Skin of body (tissue), 2 donors: ENCODE results near the gene ZMYND8. TPM values are rescaled to one million over a fixed set of nuclear protein-coding genes. Genes with fewer than 3 reads are reported as not detected.
"Not testable (repeated sequence)": the region's sequence is repeated elsewhere in the genome, so short reads cannot be mapped to it uniquely, and the experiment has no call there.

Source experiments
- DNase-seq: peaks from one replicate; lab custom pipeline; 2025; lab: John Stamatoyannopoulos, UW
- total RNA-seq: library from RNA; depleted of rRNA; stranded (reverse); fragments of >200 nt; gene quantifications from one replicate; pipeline ENCODE4 v1.2.3, GENCODE V29; 2014

Gene ZMYND8
- total RNA-seq, 1 donor from 2014 or later = 15.6 TPM

DNA sequence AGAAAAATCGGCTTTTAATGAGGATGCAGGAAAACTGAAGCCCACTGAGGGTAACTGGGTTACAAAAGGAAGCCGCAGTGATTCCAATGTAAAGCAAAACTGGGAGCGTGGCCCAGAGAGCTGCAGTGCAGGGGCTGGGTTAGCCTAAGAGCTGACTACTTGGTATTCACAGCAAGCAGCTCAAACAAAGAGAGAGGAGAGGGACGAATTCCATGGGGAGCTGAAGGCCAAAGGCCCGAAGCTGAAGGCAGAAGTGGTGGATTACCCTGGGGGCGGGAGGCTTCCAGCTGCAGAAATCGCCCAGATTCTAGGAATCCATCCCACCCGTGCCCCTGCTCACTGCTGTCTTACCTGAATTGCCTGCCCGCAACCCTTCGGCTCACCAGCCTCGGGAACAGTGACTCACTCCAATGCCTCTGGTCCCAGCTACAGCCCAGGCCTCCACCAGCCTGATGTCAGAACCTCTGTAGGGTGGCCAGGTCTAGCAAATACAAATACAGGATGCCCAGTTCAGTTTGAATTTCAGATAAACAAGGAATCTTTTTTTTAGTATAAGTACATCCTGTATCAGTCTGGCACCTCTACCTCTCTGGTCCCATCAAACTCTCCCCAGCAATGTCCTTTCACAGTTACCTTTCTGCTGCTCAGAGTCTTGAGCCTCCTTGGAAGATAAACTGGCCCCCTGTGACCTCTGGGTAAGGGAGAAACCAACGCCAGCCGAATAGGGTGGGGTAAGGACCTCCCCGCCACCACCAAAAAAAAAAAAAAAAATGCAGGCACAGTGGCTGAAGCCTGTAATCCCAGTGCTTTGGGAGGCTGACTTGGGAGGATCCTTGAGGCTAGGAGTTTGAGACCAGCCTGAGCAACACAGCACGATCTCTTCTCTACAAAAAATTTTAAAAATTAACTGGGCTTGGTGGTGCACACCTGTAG lies 14.6 kb upstream of the ZMYND8 start:
- DNase-seq = no peak

DNA sequence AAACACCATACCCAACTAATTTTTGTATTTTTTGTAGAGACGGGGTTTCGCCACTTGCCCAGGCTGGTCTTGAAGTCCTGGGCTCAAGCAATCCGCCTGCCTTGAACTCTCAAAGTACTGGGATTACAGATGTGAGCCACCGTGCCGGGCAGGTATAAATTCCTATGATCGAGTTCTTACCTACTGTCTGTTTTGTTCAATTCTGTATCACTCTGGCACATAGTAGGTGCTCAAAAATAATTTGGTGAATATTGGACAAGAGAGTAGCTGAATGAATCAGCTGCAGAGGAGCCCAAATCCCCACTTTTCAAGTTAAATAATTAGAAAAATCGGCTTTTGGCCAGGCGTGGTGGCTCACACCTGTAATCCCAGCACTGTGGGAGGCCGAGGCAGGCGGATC lies 13.7 kb upstream of the ZMYND8 start:
- no peak for DNase-seq

GRCh38 chr20:47368301-47368700 lies 11.8 kb upstream of the ZMYND8 start:
- DNase-seq = no peak

GRCh38 chr20:47366301-47366700 lies 9.8 kb upstream of the ZMYND8 start:
- not testable (repeated sequence) for DNase-seq

DNA sequence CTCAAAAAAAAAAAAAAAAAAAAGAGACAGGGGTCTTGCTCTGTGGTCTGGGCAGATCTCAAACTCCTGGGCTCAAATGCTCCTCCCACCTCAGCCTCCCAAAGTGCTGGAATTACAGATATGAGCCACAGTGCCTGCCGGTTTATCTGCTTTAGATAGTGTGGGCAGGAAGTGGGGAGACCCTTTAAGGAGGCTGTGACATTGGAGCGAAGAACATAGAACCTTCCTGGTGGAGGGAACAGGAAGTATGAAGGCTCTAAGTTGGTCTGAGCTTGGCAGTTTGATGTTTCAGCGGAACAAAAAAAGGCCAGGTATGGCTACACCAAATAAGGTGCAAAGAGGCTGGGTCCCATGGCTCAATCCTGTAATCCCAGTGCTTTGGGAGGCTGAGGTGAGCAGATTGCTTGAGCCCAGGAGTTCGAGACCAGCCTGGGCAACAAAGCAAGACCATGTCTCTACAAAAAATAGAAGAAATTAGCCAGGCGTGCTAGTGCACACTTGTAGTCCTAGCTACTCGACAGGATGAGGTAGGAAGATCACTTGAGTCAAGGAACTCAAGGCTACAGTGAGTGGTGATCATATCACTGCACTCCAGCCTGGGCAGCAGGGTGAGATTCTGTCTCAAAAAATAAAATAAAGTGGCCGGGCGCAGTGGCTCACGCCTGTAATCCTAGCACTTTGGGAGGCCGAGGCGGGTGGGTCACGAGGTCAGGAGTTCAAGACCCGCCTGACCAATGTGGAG lies 8.7 kb upstream of the ZMYND8 start:
- DNase-seq = no peak

DNA sequence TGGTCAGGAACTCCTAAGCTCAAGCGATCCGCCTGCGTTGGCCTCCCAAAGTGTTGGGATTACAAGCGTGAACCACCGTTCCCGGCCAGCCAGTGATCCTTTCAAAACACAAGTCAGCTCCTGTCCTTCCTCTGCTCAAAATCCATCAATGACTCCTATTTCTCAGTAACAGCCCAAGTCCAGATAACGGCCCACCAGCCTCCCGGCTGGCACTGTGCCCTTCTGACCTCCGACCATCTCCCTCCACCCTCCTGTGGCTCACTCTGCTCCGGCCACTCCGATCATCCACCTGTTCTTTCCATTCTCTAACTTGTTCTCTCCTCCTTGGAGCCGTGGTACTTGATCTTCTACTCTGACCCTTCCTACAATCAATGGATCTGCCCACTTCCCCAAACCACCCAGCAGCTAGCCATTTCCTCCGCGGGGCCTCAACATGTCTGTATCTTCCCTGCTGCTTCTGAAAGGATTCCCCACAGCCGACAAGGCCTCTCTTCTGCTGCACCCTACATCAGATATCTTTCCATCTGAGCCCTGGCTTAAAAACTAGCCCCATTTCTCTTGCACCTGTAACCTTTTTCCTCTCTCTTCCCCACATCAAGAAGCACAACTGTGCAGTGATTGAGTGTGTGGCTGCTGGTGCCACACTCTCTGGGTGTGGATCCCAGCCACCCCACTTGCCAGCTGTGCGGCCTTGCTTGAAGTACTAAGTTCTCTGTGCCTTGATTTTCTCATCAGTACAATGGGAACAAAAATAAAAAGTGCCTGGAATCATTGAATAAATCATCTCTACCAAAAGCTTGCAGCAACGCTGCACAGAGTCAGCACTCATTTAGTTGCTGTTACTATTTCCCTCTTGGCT lies 6.1 kb upstream of the ZMYND8 start:
- DNase-seq = no peak

DNA sequence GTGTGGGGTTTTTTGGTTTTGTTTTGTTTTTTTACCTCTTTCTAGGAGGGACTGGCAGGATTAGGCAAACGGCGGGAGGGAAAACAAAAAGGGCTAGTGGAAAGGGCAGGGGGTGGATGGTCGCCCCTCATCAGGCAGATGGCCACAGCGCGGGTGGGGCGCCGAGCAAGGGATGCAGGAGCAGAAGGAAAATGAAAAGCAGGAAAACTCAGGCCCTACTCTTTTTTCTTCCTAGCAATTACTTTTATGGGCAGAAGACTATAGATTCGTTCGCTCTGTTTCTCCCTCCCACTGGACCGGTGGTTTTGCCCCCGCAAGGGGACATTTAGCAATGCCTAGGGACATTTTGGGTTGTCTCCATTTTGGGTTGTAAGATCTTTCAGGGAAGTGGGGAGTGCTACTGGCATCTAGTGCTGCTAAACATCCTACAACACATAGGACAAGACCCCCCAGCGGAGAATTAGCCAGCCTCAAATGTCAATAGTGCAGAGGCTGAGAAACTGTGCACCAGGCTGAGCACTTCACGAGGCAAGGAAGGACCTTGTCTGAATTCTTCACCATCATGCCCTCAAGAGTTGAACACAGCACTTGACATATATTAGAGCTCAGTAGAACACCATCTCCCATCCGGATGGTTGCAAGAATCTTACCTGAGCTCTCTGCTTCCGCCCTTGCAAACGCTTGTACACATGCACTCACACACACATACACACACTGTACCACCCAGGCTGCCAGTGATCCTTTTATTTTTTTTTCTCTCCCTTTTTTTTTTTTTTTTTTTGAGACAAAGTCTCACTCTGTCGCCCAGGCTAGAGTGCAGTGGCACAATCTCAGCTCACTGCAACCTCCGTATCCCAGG lies 4.8 kb upstream of the ZMYND8 start:
- DNase-seq = no peak

DNA sequence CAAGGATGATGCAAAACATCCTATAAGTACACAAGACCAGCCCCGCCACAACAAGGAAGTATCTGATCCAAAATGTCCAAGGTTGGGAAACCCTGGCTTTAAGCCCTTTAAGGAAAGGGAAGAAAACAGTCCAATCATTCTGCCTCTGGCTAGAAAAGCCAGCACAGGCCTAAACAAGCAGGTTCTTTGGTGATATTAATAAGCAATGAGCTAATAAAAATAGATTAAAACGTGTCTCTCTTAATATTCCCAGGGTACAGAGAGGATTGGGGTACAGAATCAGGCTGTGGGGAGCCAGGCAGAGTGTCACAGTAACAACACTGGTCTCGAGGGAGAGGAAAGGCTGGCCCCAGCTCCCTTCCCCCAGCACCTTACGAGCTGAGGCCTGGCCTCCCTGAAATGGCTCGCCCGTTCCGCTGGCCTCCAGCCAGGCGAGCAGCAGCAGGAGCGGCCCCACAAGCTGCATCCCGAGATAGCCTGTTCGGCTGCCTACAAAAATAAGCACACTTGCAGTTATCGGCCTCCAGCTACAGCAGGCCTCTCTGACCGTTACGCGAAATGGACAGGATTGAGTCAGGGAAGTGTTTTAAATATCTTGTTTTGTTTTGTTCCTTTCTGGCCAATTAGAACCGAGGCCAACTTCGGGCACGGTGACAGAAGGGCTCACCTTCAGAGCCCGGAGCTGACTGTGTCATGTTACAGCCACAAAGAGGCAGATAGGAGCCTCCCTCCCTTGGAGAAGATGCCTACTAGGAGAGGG lies 4.0 kb upstream of the ZMYND8 start:
- peak; percentile 42 for DNase-seq

- no peak for DNase-seq
Measured at GRCh38 chr20:47359530-47360296, 3.2 kb upstream of the ZMYND8 start.

DNA sequence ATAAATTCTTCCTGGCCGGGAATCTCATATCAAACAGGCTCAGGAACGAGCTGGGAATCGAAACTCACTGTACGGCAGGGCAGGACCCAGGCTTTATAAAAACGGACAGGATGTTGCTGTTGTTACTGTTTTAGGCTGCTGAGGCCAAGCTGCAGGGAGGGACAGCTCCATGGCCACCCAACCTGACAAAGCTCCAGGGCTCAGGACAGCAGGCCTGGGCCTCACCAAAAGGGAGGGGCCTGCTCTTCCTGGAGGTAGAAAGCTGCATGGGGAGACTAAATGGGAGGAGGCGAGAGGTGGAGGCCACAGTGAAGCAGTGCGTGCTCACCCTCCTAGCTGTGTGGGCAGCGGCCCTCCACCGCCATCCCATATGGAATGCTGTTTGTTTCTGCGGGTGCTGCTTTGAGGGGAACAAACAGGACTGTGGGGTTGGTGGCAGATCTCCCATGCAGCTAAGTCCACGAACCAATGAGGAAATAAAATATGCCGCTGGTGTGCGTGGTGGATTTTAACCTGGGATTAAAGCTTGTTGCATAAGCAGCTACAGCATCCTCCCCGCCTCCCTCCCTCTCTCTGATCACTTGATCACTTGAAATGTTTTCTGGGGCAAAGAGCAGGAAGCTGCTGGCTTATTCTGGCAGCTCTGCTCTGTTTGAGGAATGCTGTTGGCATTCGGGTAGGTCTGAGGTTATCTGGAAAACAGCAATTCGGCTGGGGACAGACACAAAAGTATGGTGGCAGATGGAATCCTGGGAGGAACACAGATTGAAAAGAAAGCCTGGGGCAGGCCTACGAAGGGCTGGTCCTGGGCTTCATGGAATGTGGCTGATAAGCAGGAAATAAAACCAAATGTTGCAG lies 2.4 kb upstream of the ZMYND8 start:
- peak; percentile 81 for DNase-seq

DNA sequence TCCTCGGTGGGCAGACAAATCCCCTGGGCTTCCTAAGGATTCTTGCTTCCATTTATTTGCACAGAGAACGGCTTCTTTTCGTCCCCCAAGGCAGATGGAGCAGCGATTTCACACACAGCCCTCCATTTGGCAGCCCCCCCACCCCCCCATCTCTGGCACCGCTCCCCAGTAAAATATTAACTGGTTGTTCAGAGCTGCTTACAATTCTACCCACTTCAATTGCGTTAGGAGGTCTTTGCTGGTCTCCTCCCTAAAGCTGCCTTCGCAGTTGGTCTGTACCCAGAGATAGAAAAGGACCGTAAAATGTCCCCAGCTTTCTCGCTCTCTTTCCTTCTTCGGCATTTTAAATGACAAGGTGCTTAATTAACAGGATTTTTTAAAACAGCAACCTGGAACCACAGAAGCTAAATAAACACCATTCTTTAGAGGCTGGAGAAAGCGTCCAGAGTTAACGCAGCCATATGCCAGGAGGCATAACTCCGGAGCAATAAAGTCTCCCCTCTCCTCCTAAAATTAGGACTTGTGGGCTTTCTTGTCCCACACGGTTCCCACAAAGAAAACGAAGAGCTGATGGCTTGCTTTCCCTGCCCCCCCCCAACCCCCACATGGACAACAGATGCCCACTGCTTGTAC lies 1.7 kb upstream of the ZMYND8 start:
- DNase-seq = no peak

DNA sequence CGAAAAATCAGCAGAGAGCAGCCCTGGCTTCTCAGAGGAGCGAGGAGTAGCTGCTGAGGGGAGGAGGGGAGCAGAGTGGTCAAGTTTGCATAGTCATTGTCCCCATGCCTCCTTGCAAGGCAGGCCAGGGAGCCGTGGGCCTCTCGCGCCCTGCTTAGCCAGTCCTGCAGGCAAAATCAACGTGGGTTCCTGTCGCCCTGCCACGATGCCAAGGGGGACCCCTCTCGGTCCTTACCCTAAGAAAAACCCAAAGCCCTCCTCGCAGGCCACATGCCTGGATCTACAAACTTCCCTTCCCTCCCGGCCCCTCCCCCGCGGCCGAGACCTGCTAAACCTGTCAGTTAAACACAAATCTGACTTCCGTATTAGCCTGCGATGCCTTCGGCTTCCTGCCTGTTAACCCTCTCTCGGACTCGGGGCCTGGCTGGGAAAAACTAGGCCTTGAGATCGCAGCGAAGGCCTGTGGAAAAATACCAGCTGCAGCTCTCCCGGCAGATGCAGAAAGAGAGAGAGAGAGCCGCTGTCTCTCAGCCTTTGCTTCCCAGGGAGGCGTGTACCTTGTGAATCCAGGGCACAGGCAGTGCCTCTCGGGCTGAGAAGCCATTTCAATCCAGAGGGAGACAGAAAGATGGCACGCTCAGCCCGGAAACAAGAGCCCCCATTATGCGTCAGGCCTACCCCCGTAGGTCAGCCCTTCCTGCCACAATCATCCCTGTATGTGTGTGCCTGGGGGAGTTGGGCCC lies 968 bp upstream of the ZMYND8 start:
- peak; percentile 62 for DNase-seq

- no peak for DNase-seq
Measured at GRCh38 chr20:47356220-47356525, 326 bp downstream of the ZMYND8 start.

GRCh38 chr20:47355489-47356219 lies 845 bp downstream of the ZMYND8 start:
- DNase-seq = peak; percentile 48

DNA sequence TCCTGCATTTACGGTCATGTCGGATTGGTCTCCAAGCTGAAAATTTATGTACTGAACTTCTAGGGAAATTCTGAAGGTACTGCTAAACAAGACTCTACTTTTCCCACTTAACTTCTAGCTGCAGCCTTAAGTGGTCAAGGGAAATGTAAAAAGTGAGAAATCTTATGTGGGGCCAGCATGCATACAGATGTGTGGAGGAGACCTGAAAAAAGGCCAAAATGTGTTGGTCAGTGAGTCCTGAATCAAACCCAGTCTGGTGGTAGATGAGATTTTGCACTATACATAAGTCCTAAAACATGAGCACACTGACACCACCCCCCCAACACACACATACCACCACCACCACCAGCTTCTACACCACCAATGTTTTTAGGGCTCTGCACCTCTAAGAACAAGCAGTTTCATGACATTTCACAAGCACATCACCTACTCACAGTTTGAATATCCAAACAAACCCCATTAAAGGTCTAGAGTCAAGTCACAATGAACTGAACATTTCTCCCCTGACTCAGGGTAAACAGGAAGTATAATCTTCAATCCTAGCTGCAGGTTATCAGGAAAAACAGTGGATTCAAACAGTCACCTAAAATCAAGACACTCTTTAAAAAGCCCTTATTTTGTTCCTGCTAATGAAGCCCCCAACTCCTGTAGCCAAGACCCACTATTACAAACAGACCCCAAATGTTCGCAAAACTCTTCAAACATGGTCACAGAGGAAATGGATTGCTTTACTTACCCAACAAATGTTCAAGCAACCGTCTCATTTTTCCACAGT lies 1.6 kb downstream of the ZMYND8 start:
- DNase-seq = peak; percentile 48

- DNase-seq = no peak
Measured at GRCh38 chr20:47354464-47354713, 2.1 kb downstream of the ZMYND8 start.
